GM19397 (cell line): ENCODE data around the gene MUC5B.

ENCODE experiments used
- ATAC-seq: cut with Tn5 transposase; IDR thresholded peaks from one replicate; pipeline ENCODE4 v1.9.1; 2021; ENCODE audit warnings: mild to moderate bottlenecking, moderate library complexity; ENCODE audit not compliant: unreplicated experiment

Gene MUC5B

DNA sequence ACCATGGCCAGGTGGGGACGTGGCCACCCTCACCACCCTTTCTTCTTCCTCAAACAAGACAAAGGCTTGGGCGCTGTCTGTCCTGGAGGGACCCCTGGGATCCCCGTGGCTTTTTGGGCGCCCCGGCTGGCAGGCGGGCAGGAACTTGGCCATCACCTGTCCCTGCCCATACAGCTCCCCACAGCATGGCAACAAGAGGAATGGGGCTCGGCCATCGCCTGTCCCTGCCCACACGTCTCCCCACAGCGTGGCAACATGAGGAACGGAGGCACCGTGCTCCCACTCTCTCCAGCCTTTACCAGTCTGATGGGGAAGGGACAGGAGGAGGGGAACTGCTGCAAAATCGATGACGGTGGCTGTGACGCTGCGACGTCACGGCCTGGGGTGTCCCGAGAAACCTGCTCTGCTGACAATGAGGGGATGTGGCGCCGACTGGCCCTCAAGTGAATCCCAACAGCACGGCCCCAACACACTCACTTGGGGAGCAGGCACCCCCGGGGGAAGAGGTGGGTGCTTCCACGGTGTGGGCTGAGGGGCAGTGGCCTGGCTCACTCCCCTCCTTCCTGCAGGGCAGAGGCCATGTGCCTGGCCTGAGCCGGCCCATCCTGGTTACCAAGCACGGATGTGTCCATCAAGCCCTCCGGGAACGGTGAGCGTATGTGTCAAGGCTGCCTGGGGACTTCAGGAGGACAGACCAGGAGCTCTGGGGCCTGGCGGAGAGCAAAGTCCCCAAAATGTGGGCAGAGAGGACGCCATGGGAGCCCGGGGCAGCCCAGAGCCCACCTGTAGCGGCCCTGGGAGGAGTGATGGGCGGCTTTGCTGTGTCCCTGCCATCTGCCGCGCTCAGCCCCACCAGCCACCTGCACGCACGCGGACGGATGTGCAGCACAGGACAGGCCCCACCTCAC lies 56.2 kb downstream of the MUC5B start:
- ATAC-seq: no peak

DNA sequence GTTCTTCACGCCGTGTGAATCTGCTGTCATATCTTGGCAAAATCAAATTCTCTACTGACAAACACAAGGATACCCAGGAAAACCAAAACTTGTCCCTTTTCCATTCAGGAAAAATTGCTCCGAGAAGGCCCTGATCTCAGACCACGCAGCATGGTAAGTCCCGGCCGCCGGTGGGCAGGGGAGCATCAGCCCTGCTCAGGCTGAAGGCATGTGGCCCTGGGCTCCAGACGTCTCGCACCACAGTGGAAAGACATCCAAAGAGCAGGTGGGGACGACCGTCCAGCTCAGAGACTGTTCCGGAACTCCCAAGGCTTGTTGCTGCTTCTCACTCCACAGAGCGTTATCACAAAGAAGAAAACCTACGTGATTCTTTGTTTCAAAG lies 56.8 kb downstream of the MUC5B start:
- ATAC-seq: no peak

DNA sequence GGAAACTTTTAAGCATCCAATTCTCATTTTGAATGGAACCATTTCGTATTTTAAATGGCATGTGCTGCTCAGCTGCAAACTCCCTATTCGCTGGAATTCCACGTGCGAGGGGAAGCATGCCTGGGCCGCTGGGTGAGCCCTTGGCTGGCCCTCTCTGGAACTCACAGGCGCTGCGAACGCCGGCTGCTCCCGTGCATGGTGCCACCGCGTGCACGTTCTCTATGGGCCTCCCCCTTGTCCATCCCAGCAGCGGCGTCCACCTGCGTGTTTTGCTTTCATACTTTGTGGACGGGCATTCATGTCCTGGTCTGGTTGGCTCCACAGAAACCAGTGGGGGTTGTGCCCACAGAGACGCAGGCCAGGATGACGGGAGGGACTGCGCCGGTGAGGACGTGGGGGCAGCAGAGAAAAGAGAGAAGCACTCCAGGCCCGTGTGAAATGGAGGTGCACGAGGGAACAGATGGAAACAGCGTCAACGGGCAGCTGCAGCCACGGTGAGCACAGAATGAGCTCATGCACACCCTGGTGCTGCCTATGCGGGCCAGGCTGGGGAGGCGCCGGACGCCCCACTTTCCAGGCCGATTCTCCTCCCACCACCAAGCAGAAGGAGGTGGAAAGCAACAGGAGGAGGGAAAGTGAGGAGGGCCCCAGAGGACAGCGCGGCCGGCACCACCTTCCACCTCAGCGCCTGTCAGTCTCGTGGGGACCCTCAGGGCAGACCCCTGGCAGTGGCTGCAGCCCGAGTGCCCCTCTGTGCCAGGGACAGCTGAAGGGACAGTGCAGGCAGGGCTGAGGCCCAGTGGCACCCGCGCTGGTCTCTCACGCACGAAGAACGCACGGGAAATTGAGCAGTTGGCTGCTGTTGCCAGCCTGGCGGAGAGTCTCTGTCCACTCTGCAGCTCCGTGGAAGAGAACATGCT lies 57.5 kb downstream of the MUC5B start:
- ATAC-seq: no peak

DNA sequence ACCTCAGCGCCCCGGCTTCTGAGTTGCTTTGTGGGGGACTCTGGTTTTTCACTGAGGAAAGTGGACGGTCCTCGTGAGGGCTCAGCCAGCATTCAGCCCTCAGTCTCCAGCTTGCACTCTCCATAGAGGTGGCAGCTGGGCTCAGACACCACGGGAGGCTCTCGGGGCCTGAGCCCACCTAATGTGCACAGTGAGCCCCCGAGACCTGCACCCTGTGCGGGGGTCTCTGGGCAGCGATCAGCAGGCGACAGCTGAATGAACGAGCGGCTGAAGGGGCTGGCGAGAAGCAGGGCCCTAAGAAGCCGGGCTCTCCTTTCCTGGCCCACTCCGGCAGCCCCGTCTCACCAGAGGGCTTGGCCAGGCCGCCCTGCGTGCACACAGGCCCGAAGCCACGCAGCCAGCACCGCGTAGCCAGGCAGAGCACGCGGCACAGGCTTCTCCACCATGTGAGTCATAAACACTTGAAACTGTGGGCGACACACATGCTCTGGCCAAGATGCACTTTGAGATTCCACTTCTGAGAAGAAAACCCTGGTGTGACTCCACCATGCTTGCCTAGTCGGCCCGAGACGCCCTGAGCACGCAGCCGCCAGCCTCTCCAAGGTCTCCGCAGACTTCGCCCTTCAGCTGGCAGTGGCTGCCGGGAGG lies 58.6 kb downstream of the MUC5B start:
- no peak for ATAC-seq

DNA sequence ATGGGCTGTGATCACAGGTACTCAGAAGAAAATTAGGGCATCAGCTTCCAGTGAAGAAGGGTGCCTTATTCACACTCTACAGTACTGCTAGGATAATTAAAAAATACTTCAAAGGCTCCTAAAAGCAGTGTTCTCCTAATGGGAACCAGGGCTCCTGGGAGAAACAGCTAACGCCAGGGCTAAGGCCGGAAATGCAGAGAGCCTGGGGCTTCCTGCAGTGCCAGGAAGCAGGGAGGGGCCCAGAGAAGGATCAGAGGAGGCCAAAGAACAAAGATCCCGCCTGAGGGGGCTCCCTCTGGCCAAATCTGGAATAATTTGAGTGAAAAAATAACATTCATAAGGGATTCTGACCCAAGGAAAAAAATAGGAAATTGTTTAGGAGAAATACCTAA lies 59.1 kb downstream of the MUC5B start:
- ATAC-seq: no peak

DNA sequence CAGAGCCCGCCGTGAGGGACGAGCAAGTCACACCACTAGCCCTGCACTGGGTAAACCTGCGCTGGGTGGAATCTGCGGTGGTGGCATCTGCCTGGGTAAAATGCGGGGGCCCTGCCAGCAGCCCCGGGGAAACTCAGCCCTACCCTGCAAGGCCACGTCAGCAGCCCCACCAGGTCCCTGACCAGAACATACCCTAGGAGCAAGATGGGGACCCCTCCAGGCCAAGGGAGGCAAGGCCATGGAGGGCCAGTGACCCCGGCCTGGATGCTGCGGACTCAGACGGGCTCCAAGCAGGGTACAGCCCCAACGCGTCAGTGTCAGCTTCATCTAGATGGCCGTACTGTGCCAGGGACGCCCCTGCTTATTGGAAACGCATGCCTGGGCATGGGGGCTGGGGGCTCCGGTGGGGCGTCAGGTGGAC lies 60.2 kb downstream of the MUC5B start:
- no peak for ATAC-seq

DNA sequence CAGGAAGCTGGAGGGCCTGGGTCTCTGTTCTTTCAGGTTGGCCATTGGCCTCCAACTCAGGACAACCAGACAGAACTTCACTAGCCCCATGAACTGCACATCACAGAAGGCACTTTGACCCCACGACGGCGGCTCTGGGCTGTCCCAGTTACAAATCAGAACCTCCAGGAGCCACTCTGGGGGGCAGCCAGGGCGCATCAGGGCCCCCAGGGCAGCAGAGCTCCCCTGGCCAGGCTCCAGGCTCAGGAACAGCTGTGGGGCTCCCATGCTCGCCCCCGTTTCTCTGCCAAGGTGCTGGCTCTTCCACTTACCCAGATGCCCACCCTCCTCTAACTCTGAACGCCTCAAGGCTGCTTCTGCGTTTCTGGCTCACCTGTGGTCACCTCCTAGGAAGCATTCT lies 61.0 kb downstream of the MUC5B start:
- ATAC-seq: no peak

DNA sequence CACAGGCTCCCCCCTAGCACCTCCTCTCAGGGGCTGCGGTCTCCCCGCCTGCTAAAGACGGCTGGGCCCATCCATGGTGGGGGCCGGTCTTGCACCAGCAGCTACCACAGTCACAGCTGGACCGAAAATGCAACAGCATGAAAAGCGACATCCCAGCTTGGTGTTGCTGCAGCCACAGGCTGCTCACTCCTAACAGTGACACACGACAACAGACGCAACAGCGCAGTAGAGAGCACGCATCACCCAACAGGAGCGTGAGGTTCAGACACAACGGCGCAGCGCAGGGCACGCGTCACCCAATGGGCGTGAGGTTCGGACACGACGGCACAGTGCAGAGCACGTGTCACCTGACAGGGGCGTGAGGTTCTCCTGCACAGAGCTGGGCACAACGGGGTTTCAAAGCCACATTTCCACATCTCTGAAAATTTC lies 62.5 kb downstream of the MUC5B start:
- ATAC-seq: no peak

DNA sequence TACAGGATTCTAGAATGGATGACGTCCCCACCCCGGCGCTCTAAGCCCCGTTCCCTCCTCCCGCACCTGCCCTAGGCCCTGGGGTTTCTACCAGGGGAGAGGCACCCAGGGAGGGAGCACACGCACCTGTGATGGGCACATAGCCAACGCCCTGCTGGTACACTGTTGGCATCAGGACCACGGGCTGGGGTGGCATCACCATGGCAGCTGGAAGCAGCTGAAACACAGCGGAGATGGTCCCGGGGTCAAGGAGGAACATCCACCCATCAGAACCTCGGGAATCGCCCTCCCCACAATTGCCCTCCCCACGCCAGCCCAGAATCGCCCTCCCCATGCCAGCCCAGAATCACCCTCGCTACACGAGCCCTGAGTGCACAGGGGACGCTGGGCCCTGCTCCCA lies 63.0 kb downstream of the MUC5B start:
- no peak for ATAC-seq

DNA sequence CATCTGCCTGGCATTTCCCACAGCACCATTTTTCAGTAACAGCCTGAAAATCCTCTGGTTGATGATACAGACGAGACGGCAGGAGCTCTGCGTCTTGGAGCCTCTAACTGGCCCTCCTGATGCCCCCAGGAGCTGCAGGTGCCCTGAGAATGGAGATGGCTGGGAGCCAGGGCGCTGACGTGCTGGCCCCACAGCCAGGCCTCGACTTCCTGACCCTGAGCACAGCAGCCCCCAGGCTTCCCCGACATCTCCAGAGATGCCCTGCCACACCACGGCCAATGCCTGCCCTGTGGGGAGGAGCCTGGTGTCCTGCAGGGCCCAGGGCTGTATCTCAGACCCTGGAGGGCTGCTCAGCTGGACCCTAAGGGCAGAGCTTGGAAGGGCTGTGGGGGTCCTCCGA lies 65.1 kb downstream of the MUC5B start:
- ATAC-seq: no peak

DNA sequence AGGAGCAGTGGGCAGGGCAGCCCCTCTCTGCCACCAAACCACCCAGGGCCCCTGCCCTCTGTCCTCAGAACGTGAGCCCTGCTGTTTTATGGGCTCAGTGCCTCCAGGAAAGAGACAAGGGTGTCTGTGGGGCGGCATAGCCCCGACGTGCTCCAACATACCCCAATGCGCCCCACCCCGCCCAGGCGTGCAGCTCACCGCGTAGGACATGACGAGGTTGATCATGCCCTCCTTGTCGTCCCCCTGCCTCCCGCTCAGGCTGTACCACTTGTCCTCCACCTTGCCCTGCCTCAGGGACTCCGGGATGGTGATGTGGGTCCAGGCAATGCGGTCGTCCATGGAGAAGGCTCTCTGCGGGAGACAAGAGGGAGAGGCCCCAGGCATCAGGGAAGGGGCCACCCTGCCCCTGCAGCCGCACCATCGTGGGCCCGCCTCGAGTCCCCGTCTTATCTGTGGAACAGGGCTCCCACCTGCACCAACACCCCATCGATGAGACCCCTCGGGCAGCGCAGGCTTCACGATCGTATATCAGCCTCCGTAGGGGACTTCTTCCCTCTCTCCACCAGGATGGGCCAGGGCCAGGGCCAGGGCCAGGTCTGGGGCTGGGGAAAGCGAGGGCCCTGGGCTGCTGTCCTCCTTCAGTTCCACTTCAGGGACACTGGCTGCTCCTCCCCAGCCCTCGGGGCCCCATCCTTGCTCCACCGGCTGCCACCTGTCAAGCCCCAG lies 65.7 kb downstream of the MUC5B start:
- ATAC-seq: no peak

DNA sequence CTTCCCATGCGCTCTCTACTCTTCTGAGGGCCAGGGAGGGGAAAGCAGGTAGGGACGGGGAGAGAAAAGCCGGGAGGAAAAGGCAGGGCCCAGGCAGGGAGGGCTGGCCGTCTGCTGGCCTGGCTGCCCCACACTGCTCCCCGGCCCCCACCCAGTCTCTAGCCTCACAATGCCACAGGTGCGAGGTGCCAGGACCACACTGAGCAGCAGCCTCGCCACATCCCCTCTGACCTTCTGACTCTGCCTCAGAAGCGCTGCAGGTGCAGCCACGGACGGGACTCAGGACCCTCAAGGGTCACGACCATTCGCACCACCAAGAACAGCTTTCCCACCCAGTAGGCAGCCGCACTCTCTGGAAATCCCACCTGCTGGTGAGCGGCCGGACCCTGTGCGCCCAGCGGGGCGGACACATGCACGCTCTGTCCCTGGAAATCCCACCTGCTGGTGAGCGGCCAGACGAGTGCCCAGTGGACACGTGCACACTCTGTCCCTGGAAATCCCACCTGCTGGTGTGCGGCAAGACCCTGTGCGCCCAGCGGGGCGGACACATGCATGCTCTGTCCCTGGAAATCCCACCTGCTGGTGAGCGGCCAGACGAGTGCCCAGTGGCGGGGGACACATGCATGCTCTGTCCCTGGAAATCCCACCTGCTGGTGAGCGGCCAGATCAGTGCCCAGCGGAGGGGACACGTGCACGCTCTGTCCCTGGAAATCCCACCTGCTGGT lies 66.5 kb downstream of the MUC5B start:
- ATAC-seq: no peak

DNA sequence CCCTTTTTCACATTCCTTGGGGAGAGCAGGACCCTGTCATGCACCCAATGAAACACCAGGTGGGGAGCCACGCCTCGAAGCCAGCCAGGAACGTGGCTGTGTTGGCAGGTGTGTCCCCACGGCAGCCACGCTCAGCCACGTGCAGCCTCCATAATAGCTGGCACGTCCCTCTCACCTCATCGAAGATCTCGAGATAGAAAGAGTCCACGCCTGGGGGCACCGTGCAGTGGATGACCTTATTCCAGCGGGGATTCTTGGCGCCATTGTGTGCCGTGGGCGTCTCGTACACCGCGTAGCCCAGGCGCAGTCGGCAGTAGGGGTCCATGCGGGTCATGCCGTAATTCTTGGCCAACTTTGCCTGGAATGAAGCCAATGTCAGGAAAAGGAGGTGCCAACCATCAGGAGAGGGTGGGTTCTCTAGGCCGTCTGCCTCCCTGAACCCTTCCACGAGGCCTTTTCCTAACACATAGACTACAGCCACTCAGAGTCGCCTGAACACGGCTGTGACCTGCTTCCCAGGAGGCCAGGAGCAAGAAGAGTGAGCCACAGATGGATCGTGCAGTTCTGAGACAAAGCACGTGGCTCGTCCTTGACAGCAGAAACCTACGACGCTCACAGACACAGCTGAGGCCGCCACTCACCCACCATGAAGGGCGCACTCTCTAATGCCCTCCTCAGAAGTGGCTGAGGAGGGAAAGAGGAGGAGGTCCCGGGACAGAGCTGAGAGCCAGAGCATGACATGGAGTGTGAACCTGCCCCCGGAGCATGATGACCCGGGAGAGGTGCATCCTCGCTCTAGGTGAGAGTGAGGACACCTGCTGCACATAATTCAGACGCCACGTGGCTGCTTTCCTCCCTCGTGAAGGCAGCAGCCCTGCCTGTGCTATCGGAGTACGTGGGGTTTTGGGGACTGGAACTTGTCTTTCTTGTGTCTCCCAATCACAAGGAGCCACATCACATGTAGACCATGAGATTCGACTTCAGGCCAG lies 67.5 kb downstream of the MUC5B start:
- no peak for ATAC-seq

DNA sequence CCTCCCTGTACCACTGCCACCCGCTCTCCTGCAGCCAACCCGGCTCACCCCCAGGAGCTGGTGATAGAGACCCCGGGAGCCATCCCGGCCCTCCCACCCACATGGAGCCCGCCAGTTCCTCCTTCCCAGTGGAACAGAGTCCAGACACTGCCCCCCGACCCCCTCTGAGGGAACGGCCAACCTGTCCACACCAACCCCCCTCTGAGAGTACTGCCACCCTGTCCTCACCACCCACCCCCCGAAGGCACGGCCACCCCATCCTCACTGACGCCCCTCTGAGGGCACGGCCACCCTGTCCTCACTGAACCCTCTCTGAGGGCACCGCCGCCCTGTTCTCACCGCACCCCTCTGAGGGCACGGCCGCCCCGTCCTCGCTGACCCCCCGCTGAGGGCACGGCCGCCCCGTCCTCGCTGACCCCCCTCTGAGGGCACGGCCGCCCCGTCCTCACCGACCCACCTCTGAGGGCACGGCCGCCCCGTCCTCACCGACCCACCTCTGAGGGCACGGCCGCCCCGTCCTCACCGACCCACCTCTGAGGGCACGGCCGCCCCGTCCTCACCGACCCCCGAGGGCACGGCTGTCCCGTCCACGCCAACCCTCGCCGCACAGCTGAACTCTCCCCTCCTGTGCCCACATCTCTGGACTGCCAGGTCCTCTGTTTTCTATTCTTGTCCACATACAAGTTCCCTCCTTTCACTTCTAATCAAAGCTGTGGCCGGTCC lies 68.6 kb downstream of the MUC5B start:
- no peak for ATAC-seq

DNA sequence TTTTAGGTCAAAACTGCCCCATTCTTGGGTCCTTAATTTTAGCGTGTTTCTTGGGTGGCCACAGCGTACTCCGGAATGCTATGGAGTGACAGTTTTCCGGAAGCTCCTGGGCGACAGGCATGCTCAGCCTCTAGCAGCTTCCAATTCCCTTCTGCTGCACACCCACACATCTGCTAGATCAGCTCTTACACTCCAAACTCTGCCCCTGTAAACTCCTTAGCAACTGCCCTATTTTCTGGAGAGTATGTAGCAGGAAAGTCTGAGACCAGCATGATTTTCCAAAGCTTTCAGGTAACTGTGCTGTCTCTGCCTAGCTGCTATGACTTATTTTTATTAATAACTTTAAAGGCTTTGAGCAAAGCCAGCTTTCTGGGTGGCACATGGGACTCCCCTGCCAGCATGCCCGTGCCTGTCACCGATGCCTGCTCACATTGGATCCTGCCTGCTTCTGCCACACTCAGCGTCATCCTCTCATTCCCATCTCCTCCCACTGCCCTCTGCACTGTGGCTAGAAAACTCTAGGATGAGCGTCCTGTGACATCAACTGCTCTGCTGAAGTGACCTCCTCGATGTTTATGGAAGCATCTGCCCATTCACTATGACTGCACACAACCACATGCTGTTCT lies 69.3 kb downstream of the MUC5B start:
- no peak for ATAC-seq

DNA sequence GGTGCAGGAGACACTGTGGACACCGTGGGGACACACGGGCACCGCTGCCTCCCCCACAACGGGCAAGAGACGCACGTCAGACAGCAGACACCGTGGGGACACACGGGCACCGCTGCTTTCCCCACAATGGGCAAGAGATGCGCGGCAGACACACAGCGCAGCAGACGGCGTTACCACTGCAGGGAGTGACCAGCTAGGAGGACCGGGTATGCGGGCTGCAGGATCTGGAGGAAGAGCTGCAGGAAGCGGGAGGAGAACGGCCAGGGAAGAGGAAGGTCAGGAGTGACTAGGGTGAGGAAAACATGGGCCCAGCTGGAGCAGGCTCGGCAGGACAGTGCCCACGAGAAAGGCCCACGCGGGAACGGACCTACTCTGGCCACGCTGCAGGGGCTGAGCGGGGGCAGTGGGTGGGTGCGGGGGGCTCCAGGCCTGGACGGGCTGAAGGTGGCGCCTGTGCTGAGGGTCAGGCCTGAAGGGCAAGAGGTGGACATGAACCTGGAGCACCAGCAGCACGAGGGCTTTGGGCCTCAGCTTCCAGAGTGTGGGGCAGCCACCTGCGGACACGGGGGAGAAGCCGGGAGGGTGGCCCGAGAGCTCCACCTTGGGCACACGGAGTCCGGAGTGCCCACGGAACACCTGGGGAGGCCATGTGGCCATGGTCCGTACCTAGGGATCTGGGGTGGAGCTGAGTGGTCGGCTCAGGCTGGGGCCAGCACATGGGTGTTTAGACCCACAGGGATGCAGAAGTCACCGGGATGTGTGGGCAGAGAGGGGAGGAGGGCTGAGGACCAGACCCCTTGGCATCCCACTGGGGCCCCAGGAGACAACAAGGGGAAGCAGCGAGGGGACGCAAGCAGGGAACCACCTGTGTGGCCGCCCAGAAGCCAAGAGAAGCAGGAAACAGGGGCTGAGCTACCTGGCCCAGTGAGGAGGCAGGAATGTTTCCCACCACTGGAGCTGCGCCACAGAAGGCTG lies 70.1 kb downstream of the MUC5B start:
- no peak for ATAC-seq

DNA sequence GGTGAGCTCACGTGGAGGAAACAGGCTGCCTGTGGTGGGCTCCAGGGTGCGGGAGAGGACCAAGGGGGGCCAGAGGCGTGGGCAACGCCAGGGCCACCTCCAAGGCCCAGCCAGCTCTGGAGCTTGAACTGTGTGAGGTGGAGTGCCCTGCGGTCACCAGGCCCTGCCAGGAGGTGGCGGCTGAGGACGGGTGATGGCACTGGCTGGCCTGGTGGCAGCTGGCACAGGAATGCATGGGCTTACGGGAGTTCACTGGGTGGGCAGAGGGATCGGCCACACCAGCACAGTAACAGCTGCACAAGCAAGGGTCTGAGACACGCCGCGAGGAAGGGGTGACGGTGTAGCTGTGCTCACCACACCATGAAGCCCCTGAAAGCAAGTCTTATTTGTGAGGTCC lies 70.8 kb downstream of the MUC5B start:
- no peak for ATAC-seq
